B cell (primary cell): ENCODE results near the gene SARM1.

Source experiments
- EZH2 ChIP-seq: IDR thresholded peaks from 2 replicates; pipeline ENCODE4 v1.6.1; 2012; ENCODE audit warnings: borderline replicate concordance, low read depth, mild to moderate bottlenecking, moderate library complexity, low read length; ENCODE audit not compliant: insufficient read depth, poor library complexity, severe bottlenecking
- TF ChIP-seq, protein P1 (sequence below): fragments of 200-600 bp; IDR thresholded peaks from one replicate; pipeline ENCODE4 v1.8.0; 2022; ENCODE audit warnings: antibody characterized with exemption, mild to moderate bottlenecking

DNA sequence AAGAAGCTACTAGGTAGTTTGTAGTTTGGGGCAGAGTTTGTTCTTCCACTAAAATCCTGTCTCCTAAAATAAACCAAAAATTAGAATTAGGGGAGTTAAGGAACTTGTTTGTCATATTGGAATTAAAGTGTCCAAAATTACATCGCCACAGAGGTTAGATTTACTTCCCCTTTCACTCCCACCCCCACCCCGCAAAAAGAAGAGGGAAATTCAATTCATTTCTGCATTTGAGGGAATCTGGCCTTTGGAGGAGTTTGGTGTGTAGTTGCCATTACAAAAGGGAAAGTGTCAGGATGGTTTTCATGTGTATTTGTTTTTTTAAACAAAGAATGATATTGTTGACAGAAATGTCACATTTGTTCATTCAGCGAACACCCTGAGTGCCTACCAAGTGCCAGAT, 46.7 kb upstream of the SARM1 start:
- TF ChIP-seq, protein P1, sequence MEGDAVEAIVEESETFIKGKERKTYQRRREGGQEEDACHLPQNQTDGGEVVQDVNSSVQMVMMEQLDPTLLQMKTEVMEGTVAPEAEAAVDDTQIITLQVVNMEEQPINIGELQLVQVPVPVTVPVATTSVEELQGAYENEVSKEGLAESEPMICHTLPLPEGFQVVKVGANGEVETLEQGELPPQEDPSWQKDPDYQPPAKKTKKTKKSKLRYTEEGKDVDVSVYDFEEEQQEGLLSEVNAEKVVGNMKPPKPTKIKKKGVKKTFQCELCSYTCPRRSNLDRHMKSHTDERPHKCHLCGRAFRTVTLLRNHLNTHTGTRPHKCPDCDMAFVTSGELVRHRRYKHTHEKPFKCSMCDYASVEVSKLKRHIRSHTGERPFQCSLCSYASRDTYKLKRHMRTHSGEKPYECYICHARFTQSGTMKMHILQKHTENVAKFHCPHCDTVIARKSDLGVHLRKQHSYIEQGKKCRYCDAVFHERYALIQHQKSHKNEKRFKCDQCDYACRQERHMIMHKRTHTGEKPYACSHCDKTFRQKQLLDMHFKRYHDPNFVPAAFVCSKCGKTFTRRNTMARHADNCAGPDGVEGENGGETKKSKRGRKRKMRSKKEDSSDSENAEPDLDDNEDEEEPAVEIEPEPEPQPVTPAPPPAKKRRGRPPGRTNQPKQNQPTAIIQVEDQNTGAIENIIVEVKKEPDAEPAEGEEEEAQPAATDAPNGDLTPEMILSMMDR: no peak
- no peak for TF ChIP-seq EZH2
